HEK293T (cell line): ENCODE results near the gene TRIP4.

Experiments used
- LEF1 ChIP-seq: fragments of 450-650 bp; IDR thresholded peaks from 2 replicates; pipeline ENCODE4 v1.6.1; 2017; ENCODE audit warnings: mild to moderate bottlenecking, borderline replicate concordance
- SP1 ChIP-seq: fragments of 450-650 bp; IDR thresholded peaks from 2 replicates; pipeline ENCODE4 v1.6.1; 2017
- SUZ12 ChIP-seq: fragments of 450-650 bp; IDR thresholded peaks from 2 replicates; pipeline ENCODE4 v1.6.1; 2016; ENCODE audit warnings: mild to moderate bottlenecking
- ZNF384 ChIP-seq: fragments of 450-650 bp; IDR thresholded peaks from 2 replicates; pipeline ENCODE4 v1.6.1; 2016

DNA sequence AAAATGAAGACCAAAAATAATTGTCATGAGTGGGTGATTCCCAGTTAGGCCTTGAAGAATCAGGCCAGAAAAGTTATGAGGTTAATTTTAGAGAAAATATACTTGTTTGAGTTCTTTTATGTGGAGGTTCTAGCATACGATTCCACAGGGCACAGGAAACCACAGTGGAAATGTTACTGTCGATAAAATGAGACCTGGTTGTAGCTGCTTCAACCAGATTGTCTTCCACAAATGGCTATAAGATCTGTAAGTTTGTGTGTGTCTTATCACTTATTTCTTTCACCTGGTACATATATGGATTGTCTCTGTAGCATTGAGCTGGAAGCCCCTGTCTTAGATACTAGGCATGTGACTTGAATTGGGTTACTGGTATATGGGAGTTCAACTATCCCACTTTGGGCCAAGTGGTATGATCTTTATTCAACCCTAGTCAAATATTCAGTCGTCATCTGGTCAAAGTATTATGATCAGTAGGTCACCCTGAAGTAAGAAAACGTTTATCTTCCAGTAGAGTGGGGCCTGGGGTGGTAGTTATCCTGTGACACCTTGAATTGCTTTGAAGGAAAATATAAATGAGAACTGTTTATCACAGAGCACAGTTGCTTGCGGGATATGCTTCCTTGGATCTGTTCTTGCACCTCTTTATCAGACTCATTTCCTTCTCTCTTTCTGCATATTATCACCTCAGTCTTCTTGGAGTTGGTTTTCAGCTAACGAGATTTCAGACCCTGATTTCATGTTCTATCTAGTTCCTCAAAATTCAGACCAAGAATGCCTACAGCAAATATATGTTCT is 51.2 kb downstream of the TRIP4 start:
- TF ChIP-seq SP1 (no peak), ZNF384 (no peak), SUZ12 (no peak), LEF1 (no peak)
